ENCODE results near the gene CAMK1G. TPM values are rescaled to one million over a fixed set of nuclear protein-coding genes. Genes with fewer than 3 reads are reported as not detected.

CAMK1G gene
- total and polyA plus RNA-seq, 10 of the 15 experiments (the other 5 are each of a cell fraction or from before 2014, with no cell fraction given): 0.18 to 0.20 TPM; not detected in 8

GRCh38 chr1:209652873-209653401 lies 69.4 kb downstream of the CAMK1G start:
- no peaks in the 10 kb centered on the region for H3K79me2 ChIP-seq (ENCODE audit: control insufficient read depth, insufficient read depth, low read length)
- RAD21 ChIA-PET (ENCODE audit: unreplicated experiment): interaction anchor here (0.7 to 15.7 kb wide), 23 partner anchors 9 to 98 kb away, joined by 3 to 195 read pairs (median 7); partner anchors contain the start of gene G0S2
- intact Hi-C loops (cut with micrococcal nuclease; ENCODE audit: unreplicated experiment) (loop anchor here (5.0 kb wide), 1 partner anchor 94 kb away; no protein-coding TSS in a partner anchor), in situ Hi-C loops (cut with MboI) (no loop called here)
- no peaks in the 10 kb centered on the region for H4K20me1 ChIP-seq (ENCODE audit: control insufficient read depth, insufficient read depth)
- H3K9me3 ChIP-seq (replicated peaks; ENCODE audit: control insufficient read depth, insufficient read depth, low read length): no peaks in the 10 kb centered on the region
- peak; percentile 49 for ATAC-seq
- H3K4me3 ChIP-seq: no peak overlapping the region
- no TSS peak for BruUV-seq (replicated peaks)
- no peak for DNase-seq (ENCODE audit: low read depth, low spot score)
- H3K4me1 ChIP-seq (ENCODE audit: control insufficient read depth, insufficient read depth, low read length): peaks cover 26% of the 10 kb centered on the region
- WGBS (ENCODE audit: insufficient coverage, insufficient replicate concordance, low lambda C conversion rate, missing lambda C conversion rate): 41% methylated on average over 3 of the region's 3 CpGs
- no peak overlapping the region for H3K27ac ChIP-seq (ENCODE audit: control insufficient read depth, insufficient read depth)
- SMC1A ChIA-PET (ENCODE audit: uncharacterized antibody, unreplicated experiment): interaction anchor here (0.6 to 17.6 kb wide), 25 partner anchors 11 to 103 kb away, joined by 3 to 261 read pairs (median 3); partner anchors contain the start of genes G0S2, HSD11B1 and TRAF3IP3
- POLR2A ChIA-PET: interaction anchor here (0.6 to 7.6 kb wide), 12 partner anchors 8 to 175 kb away, joined by 3 to 95 read pairs (median 4); partner anchors contain the start of genes G0S2 and UTP25
- H3K9ac ChIP-seq (ENCODE audit: control insufficient read depth, insufficient read depth, low read length): no peak overlapping the region
- H2AFZ ChIP-seq (ENCODE audit: control insufficient read depth, low read depth, low read length): no peak overlapping the region
- CTCF ChIA-PET: interaction anchor here (0.6 to 4.0 kb wide), 27 partner anchors 9 to 172 kb away, joined by 3 to 58 read pairs (median 5); partner anchors contain the start of genes C1orf74, G0S2 and TRAF3IP3
- FAIRE-seq: no peak
- H3K36me3 ChIP-seq (ENCODE audit: control insufficient read depth in 2 of 2, insufficient read depth in 2 of 2, low read length in 1 of 2): no peaks in the 10 kb centered on the region
- H3K4me2 ChIP-seq (ENCODE audit: control insufficient read depth, insufficient read depth): no peak overlapping the region
- no peaks in the 10 kb centered on the region for H3K27me3 ChIP-seq (replicated peaks in 1 of 2; ENCODE audit: control insufficient read depth in 2 of 2, insufficient read depth in 2 of 2, low read length in 1 of 2)
- TF ChIP-seq RELB (IDR thresholded peaks at IDR 0.05; ENCODE audit: low read depth) (0 out of 2 replicates have a peak, but pooled peaks have one; percentile 33), CREM (IDR thresholded peaks at IDR 0.05; ENCODE audit: low read depth) (no peak), IKZF2 (IDR thresholded peaks at IDR 0.05) (peak; percentile 23 to 44; a peak in 2 of 4 replicates), ATF2 (IDR thresholded peaks at IDR 0.05; ENCODE audit: low read length) (no peak), TBL1XR1 (IDR thresholded peaks at IDR 0.05; ENCODE audit: low read depth, low read length) (no peak), SMARCA5 (IDR thresholded peaks at IDR 0.05) (no peak), BCL11A (IDR thresholded peaks at IDR 0.05; ENCODE audit: low read depth, low read length) (no peak), HDAC6 (IDR thresholded peaks at IDR 0.05; ENCODE audit: unreplicated experiment) (no peak), FOXM1 (IDR thresholded peaks at IDR 0.05; ENCODE audit: low read depth, low read length) (no peak), REST (IDR thresholded peaks at IDR 0.05; ENCODE audit: low read depth, low read length) (peak; percentile 64; the same call in 1 of the 2 replicates), GATAD2B (conservative IDR thresholded peaks at IDR 0.05; ENCODE audit: low read depth) (0 out of 2 replicates have a peak, but pooled peaks have one; percentile 30), IKZF1 (conservative IDR thresholded peaks at IDR 0.05) (peak; percentile 63)
- TF ChIP-seq, protein P1, sequence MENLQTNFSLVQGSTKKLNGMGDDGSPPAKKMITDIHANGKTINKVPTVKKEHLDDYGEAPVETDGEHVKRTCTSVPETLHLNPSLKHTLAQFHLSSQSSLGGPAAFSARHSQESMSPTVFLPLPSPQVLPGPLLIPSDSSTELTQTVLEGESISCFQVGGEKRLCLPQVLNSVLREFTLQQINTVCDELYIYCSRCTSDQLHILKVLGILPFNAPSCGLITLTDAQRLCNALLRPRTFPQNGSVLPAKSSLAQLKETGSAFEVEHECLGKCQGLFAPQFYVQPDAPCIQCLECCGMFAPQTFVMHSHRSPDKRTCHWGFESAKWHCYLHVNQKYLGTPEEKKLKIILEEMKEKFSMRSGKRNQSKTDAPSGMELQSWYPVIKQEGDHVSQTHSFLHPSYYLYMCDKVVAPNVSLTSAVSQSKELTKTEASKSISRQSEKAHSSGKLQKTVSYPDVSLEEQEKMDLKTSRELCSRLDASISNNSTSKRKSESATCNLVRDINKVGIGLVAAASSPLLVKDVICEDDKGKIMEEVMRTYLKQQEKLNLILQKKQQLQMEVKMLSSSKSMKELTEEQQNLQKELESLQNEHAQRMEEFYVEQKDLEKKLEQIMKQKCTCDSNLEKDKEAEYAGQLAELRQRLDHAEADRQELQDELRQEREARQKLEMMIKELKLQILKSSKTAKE (IDR thresholded peaks at IDR 0.05; ENCODE audit: low read depth, poor library complexity, severe bottlenecking): peak; percentile 40
- TF ChIP-seq, protein P2, sequence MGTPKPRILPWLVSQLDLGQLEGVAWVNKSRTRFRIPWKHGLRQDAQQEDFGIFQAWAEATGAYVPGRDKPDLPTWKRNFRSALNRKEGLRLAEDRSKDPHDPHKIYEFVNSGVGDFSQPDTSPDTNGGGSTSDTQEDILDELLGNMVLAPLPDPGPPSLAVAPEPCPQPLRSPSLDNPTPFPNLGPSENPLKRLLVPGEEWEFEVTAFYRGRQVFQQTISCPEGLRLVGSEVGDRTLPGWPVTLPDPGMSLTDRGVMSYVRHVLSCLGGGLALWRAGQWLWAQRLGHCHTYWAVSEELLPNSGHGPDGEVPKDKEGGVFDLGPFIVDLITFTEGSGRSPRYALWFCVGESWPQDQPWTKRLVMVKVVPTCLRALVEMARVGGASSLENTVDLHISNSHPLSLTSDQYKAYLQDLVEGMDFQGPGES (IDR thresholded peaks at IDR 0.05): no peak

Data from GM12878 (cell line).